Endodermal cell (in vitro differentiated cells): ENCODE data around the gene ZFAND3. TPM values are rescaled to one million over a fixed set of nuclear protein-coding genes. Genes with fewer than 3 reads are reported as not detected.

Experiments used
- DNase-seq: peaks from one replicate; pipeline ENCODE4 v3.0.0-alpha.2; 2017
- H3K27ac ChIP-seq: 2 replicates; pipeline ENCODE4 v1.5.1; 2013; ENCODE audit warnings: mild to moderate bottlenecking, low read depth, low read length, moderate library complexity
- H3K27me3 ChIP-seq: 2 replicates; pipeline ENCODE4 v1.6.1; 2013; ENCODE audit warnings: mild to moderate bottlenecking, low read length, moderate library complexity; ENCODE audit not compliant: insufficient read depth, control insufficient read depth, poor library complexity, severe bottlenecking
- H3K36me3 ChIP-seq: 2 replicates; pipeline ENCODE4 v1.7.0; 2013; ENCODE audit warnings: mild to moderate bottlenecking, low read length, moderate library complexity; ENCODE audit not compliant: control insufficient read depth, insufficient read depth
- H3K4me1 ChIP-seq: one replicate; pipeline ENCODE4 v1.7.0; 2013; ENCODE audit warnings: low read length; ENCODE audit not compliant: control insufficient read depth, insufficient read depth
- H3K4me3 ChIP-seq: 2 replicates; pipeline ENCODE4 v1.5.1; 2013; ENCODE audit warnings: mild to moderate bottlenecking, low read length, moderate library complexity
- H3K9ac ChIP-seq: 2 replicates; pipeline ENCODE4 v1.6.1; 2013; ENCODE audit warnings: mild to moderate bottlenecking, low read length, moderate library complexity; ENCODE audit not compliant: poor library complexity, severe bottlenecking; ENCODE audit errors: extremely low read depth
- H3K9me3 ChIP-seq: 2 replicates; pipeline ENCODE4 v1.6.1; 2013; ENCODE audit warnings: mild to moderate bottlenecking, low read length, moderate library complexity; ENCODE audit not compliant: control insufficient read depth
- H3K27ac Mint-ChIP-seq: 2 replicates; pipeline ENCODE4 v1.8.0; 2020; ENCODE audit warnings: mixed read lengths
- H3K27me3 Mint-ChIP-seq: 2 replicates; pipeline ENCODE4 v1.8.0; 2021; ENCODE audit warnings: mild to moderate bottlenecking, mixed read lengths; ENCODE audit not compliant: insufficient read depth
- H3K36me3 Mint-ChIP-seq: 2 replicates; pipeline ENCODE4 v1.8.0; 2020; ENCODE audit warnings: low read depth, mixed read lengths
- H3K4me1 Mint-ChIP-seq: 2 replicates; pipeline ENCODE4 v1.8.0; 2020; ENCODE audit warnings: mixed read lengths
- H3K4me3 Mint-ChIP-seq: 2 replicates; pipeline ENCODE4 v1.8.0; 2020; ENCODE audit warnings: mild to moderate bottlenecking, moderate library complexity, mixed read lengths
- H3K9me3 Mint-ChIP-seq: 2 replicates; pipeline ENCODE4 v1.8.0; 2020; ENCODE audit warnings: mild to moderate bottlenecking, mixed read lengths
- CTCF ChIP-seq: fragments of 200-600 bp; sonication (generic); conservative IDR thresholded peaks from 2 replicates; pipeline ENCODE4 v1.5.0; 2021; ENCODE audit warnings: antibody characterized with exemption, mild to moderate bottlenecking
- WGBS, 2 experiments: methylation state at CpG; one replicate each; pipeline versions ENCODE4 v1.1.5 to v1.1.7; 2013; ENCODE audit warnings: missing lambda C conversion rate in 2 of 2, mixed read lengths in 1 of 2; ENCODE audit not compliant: insufficient coverage in 1 of 2, insufficient read length in 1 of 2; 5-methylcytosine and 5-hydroxymethylcytosine counted together
- total RNA-seq, 2 donors: library from RNA; stranded (reverse); fragmentation: NEBNext Ultra II Directional in 1 of 2; extraction: Animal tissue kit (Norgen Biotek cat#: 25700) in 1 of 2; gene quantifications; 2 replicates in 1 of 2; 3 replicates in 1 of 2; pipeline ENCODE4 v1.2.1, GENCODE V29; 2021

The ZFAND3 gene
- total RNA-seq, 2 donors from 2014 or later, result 67.1 to 86.2 TPM

GRCh38 chr6:38092465-38092864 lies 272.9 kb downstream of the ZFAND3 start:
- Mint-ChIP-seq H3K9me3 (no peaks in the 10 kb centered on the region), H3K4me3 (no peak overlapping the region), H3K36me3 (peaks cover 9% of the 10 kb centered on the region), H3K27ac (no peak overlapping the region), H3K27me3 (no peaks in the 10 kb centered on the region), H3K4me1 (no peaks in the 10 kb centered on the region)
- WGBS, 2 experiments, result 88 to 93% methylated on average over 2 to 4 of the region's 4 CpGs
- Histone ChIP-seq H3K4me3 (no peak overlapping the region), H3K27me3 (no peaks in the 10 kb centered on the region), H3K36me3 (peaks cover 8% of the 10 kb centered on the region), H3K9ac (no peak overlapping the region), H3K27ac (no peak overlapping the region), H3K9me3 (no peaks in the 10 kb centered on the region), H3K4me1 (no peaks in the 10 kb centered on the region)
- DNase-seq, result no peak
- TF ChIP-seq CTCF, result no peak

- H3K27me3 Mint-ChIP-seq, result no peaks in the 10 kb centered on the region
Measured at GRCh38 chr6:38092964-38093363, 273.4 kb downstream of the ZFAND3 start.

DNA sequence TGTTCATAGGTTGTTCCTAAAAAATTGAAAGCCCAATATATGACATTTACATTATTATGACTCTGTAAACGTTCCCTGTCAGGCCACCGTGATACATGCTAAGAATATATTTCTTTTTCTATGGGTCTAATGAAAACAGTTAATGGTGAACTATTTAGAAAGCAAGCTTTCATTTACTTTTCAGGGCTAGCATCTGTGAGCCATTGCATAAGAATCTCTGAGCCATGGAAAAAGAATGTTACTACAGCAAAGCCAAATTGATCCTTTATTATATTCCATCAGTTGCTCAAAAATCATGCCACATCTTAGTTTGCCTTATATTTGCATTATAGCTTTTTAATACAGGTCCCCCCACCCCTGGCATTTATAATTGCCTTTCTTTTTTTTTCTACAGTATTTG lies 275.5 kb downstream of the ZFAND3 start:
- TF ChIP-seq CTCF, result no peak
- Histone ChIP-seq H3K9me3 (no peaks in the 10 kb centered on the region), H3K36me3 (no peaks in the 10 kb centered on the region), H3K9ac (no peak overlapping the region), H3K27ac (no peak overlapping the region), H3K4me1 (no peaks in the 10 kb centered on the region), H3K4me3 (no peak overlapping the region), H3K27me3 (no peaks in the 10 kb centered on the region)
- Mint-ChIP-seq H3K4me3 (no peak overlapping the region), H3K9me3 (no peaks in the 10 kb centered on the region), H3K27me3 (no peaks in the 10 kb centered on the region), H3K36me3 (peaks cover 4% of the 10 kb centered on the region), H3K27ac (peak overlapping the region; percentile 39), H3K4me1 (no peaks in the 10 kb centered on the region)
- WGBS, 2 experiments, result 100% methylated on average over 2 of the region's 2 CpGs; no CpG with 5 or more reads in 1 of the 2 experiments
- no peak for DNase-seq

More at GRCh38 chr6:38092964-38093363, 273.4 kb downstream of the ZFAND3 start:
- H3K27ac ChIP-seq, result no peak overlapping the region
- H3K36me3 ChIP-seq, result peaks cover 3% of the 10 kb centered on the region
- Mint-ChIP-seq H3K4me1 (no peaks in the 10 kb centered on the region), H3K9me3 (no peaks in the 10 kb centered on the region), H3K4me3 (no peak overlapping the region), H3K36me3 (peaks cover 6% of the 10 kb centered on the region), H3K27ac (no peak overlapping the region)
- no peak overlapping the region for H3K9ac ChIP-seq
- H3K27me3 ChIP-seq, result no peaks in the 10 kb centered on the region
- no peaks in the 10 kb centered on the region for H3K9me3 ChIP-seq
- no peak for TF ChIP-seq CTCF
- no peak for DNase-seq
- H3K4me3 ChIP-seq, result no peak overlapping the region
- no peaks in the 10 kb centered on the region for H3K4me1 ChIP-seq
